ENCODE results near the gene CCL20. TPM values are rescaled to one million over a fixed set of nuclear protein-coding genes. Genes with fewer than 3 reads are reported as not detected.

CCL20 gene
- total RNA-seq, 1 donor from 2014 or later = not detected

DNA sequence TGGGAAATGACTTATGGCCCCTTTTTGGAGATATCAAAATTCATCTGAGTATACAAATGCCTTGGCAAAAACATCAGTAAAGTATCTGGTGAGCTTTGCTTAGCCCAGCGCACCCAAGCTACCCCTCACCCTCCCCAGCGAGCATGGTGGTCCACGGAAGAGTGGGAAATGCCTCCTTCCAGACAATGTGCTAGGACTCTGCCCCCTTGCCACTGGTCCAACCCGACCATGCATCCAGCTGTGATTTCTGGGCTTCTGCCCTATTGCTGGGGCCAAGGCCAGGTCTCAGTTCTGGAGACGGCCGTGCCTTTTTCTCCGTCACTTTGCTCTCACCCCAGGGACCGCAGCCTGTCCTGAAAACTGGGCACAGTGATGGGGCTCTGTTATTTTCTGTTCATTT is 31.8 kb upstream of the CCL20 start:
- no peak for ATAC-seq (ENCODE audit: low read depth)
- TF ChIP-seq, protein P1, sequence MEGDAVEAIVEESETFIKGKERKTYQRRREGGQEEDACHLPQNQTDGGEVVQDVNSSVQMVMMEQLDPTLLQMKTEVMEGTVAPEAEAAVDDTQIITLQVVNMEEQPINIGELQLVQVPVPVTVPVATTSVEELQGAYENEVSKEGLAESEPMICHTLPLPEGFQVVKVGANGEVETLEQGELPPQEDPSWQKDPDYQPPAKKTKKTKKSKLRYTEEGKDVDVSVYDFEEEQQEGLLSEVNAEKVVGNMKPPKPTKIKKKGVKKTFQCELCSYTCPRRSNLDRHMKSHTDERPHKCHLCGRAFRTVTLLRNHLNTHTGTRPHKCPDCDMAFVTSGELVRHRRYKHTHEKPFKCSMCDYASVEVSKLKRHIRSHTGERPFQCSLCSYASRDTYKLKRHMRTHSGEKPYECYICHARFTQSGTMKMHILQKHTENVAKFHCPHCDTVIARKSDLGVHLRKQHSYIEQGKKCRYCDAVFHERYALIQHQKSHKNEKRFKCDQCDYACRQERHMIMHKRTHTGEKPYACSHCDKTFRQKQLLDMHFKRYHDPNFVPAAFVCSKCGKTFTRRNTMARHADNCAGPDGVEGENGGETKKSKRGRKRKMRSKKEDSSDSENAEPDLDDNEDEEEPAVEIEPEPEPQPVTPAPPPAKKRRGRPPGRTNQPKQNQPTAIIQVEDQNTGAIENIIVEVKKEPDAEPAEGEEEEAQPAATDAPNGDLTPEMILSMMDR (IDR thresholded peaks at IDR 0.05) = no peak
- DNase-seq = no peak
- Mint-ChIP-seq H3K4me1 (peaks cover 12% of the 10 kb centered on the region), H3K9me3 (no peaks in the 10 kb centered on the region), H3K36me3 (ENCODE audit: low read depth) (no peaks in the 10 kb centered on the region), H3K4me3 (no peak overlapping the region), H3K27me3 (peaks cover 6% of the 10 kb centered on the region), H3K27ac (no peak overlapping the region)
- ChIA-PET POLR2A (no interaction called here), CTCF (no interaction called here)
- intact Hi-C loops (cut with micrococcal nuclease) = no loop called here

DNA sequence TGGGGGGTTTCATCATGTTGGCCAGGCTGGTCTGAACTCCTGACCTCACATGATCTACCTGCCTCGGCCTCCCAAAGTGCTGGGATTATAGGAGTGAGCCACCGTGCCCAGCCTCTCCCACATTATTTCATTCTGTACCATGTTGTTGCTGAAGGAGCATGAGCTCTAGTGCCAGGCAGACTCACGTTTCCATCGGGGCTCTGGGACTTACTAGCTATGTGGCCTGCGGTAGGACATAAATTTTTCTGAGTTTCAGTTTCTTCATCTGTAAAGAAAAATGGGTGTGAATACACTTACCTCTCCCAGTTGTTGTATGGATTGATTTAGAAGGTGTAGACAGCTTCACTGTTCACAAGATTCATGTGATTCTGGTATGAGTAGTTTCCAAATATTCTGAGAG is 30.8 kb upstream of the CCL20 start:
- CTCF ChIA-PET = interaction anchor here (1.4 kb wide), 1 partner anchor 17 kb away, joined by 4 read pairs; no protein-coding TSS in a partner anchor
- Mint-ChIP-seq H3K27me3 (peaks cover 6% of the 10 kb centered on the region), H3K27ac (no peak overlapping the region), H3K4me3 (peak overlapping the region; percentile 79), H3K9me3 (no peaks in the 10 kb centered on the region), H3K4me1 (peaks cover 12% of the 10 kb centered on the region), H3K36me3 (ENCODE audit: low read depth) (no peaks in the 10 kb centered on the region)
- ATAC-seq (ENCODE audit: low read depth) (no peak), DNase-seq (no peak)
- TF ChIP-seq, protein P1 (IDR thresholded peaks at IDR 0.05) = no peak
- POLR2A ChIA-PET = no interaction called here
- intact Hi-C loops (cut with micrococcal nuclease) = no loop called here

DNA sequence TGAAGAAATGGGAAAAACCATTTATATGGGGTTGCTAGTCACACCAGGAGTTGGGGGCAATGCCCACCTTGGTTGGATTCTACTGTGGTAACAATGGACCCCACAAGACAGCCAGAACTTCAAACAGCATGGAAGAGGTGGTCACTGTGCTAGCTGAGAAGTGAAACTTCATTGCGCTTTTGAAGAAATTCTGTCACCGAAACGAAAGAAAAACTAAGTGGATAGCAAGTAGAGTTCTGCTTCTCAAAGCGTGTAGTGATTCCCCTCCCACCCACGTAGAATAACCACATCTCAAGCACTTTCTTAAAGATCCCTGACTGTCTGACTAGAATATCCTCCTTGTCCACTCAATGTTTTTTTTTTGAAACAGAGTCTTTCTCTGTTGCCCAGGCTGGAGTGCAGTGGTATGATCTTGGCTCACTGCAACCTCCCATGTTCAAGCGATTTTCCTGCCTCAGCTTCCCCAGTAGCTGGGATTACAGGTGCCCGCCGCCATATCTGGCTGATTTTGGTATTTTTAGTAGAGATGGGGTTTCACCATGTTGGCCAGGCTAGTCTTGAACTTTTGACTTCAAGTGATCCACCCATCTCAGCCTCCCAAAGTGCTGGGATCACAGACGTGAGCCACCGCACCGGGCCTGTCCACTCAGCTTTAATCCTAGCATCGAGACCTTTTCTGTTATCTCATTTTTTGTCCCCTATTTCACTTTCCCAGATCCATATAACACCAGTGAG is 30.1 kb upstream of the CCL20 start:
- ChIA-PET POLR2A (no interaction called here), CTCF (interaction anchor here (1.4 kb wide), 1 partner anchor 17 kb away, joined by 4 read pairs; no protein-coding TSS in a partner anchor)
- ATAC-seq (ENCODE audit: low read depth) = peak; percentile 71
- intact Hi-C loops (cut with micrococcal nuclease) = no loop called here
- no peaks in the 10 kb centered on the region for H3K9me3 Mint-ChIP-seq
- peaks cover 6% of the 10 kb centered on the region for H3K27me3 Mint-ChIP-seq
- no peak for DNase-seq
- H3K27ac Mint-ChIP-seq = peak overlapping the region; percentile 82
- H3K4me3 Mint-ChIP-seq = peak overlapping the region; percentile 79
- H3K4me1 Mint-ChIP-seq = peaks cover 12% of the 10 kb centered on the region
- TF ChIP-seq, protein P1 (IDR thresholded peaks at IDR 0.05) = no peak
- no peaks in the 10 kb centered on the region for H3K36me3 Mint-ChIP-seq (ENCODE audit: low read depth)

DNA sequence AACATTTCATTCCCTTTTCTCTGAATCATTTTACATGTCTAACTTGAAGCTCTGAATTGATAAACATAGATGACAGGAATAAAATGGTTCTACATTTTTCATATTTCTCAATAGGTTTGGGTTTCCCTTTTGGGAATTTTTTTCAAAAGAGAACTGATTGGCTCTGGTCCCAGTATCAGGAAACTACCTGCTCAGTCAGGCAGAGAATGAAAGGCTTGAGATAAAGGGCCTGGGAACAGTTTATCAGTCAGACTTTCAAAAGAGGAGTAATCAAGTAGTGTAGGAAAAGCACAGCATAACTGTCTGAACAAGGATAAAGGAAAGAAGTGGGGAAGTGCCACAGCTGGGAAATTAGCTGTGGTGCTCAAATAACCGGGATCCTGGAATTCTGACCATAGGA is 28.3 kb upstream of the CCL20 start:
- Mint-ChIP-seq H3K36me3 (ENCODE audit: low read depth) (no peaks in the 10 kb centered on the region), H3K27me3 (peaks cover 6% of the 10 kb centered on the region), H3K27ac (no peak overlapping the region), H3K4me1 (peaks cover 12% of the 10 kb centered on the region), H3K9me3 (no peaks in the 10 kb centered on the region), H3K4me3 (no peak overlapping the region)
- no peak for DNase-seq
- TF ChIP-seq, protein P1 (IDR thresholded peaks at IDR 0.05) = no peak
- ChIA-PET CTCF (no interaction called here), POLR2A (no interaction called here)
- intact Hi-C loops (cut with micrococcal nuclease) = no loop called here
- ATAC-seq (ENCODE audit: low read depth) = no peak

DNA sequence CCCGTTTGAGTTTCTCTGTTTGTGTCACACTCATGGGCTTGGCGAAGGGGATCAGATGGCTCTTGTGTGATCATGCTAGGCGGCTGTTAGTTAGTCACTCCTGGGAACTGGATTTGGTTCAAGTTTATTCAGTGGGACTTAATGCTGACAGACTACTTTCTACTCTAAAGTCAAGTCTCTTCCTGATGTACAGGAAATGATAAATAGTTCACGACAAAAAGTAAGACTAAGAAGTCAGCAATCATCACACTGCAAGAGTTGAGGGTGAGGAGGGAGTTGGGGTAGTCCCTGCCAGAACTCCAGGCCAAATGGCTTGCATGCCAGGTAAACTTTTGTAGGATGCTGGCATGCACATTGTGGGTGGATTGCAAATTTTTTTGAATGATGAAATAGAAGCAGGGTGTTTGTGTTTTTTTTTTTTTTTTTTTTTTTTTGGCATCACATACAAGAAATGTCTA is 25.1 kb upstream of the CCL20 start:
- Mint-ChIP-seq H3K9me3 (no peaks in the 10 kb centered on the region), H3K4me3 (no peak overlapping the region), H3K4me1 (peaks cover 3% of the 10 kb centered on the region), H3K27me3 (peaks cover 6% of the 10 kb centered on the region), H3K27ac (no peak overlapping the region), H3K36me3 (ENCODE audit: low read depth) (no peaks in the 10 kb centered on the region)
- CTCF ChIA-PET = no interaction called here
- POLR2A ChIA-PET = no interaction called here
- DNase-seq = no peak
- TF ChIP-seq, protein P1 (IDR thresholded peaks at IDR 0.05) = no peak
- intact Hi-C loops (cut with micrococcal nuclease) = no loop called here
- no peak for ATAC-seq (ENCODE audit: low read depth)

All from activated B cell treated with CpG ODN at 0.5 μM for 24 hours (primary cell).